Measurements from ENCODE around the gene SBK1.

- TF ChIP-seq POLR2A (IDR thresholded peaks at IDR 0.05; ENCODE audit: extremely low read depth, insufficient read length) = no peak
- TF ChIP-seq, protein P1, sequence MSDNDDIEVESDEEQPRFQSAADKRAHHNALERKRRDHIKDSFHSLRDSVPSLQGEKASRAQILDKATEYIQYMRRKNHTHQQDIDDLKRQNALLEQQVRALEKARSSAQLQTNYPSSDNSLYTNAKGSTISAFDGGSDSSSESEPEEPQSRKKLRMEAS (IDR thresholded peaks at IDR 0.05; ENCODE audit: low read depth, low read length) = no peak
- no peak for TF ChIP-seq CTCF (IDR thresholded peaks at IDR 0.05; ENCODE audit: low read depth, low read length)
Observed at GRCh38 chr16:28261942-28262341, 30.4 kb upstream of the SBK1 start.
